Progenitor cell of endocrine pancreas (in vitro differentiated cells): ENCODE results near the gene CAMKK2. TPM values are rescaled to one million over a fixed set of nuclear protein-coding genes. Genes with fewer than 3 reads are reported as not detected.

Experiments used
- DNase-seq: peaks from one replicate; pipeline ENCODE4 v3.0.0; 2021; ENCODE audit warnings: low spot score; ENCODE audit not compliant: unreplicated experiment
- H3K27ac Mint-ChIP-seq: 2 replicates; pipeline ENCODE4 v1.8.0; 2021; ENCODE audit warnings: mild to moderate bottlenecking, moderate library complexity, mixed read lengths
- H3K27me3 Mint-ChIP-seq: 2 replicates; pipeline ENCODE4 v1.8.0; 2021; ENCODE audit warnings: mixed read lengths
- H3K36me3 Mint-ChIP-seq: 2 replicates; pipeline ENCODE4 v1.8.0; 2022; ENCODE audit warnings: mixed read lengths; ENCODE audit not compliant: insufficient read depth
- H3K4me1 Mint-ChIP-seq: 2 replicates; pipeline ENCODE4 v1.8.0; 2021; ENCODE audit warnings: low read depth, mixed read lengths
- H3K4me3 Mint-ChIP-seq: 2 replicates; pipeline ENCODE4 v1.8.0; 2021; ENCODE audit warnings: low read depth, mild to moderate bottlenecking, moderate library complexity, mixed read lengths
- H3K9me3 Mint-ChIP-seq: 2 replicates; pipeline ENCODE4 v1.8.0; 2021; ENCODE audit warnings: low read depth, mixed read lengths
- total RNA-seq: library from RNA; stranded (reverse); gene quantifications from 2 replicates; pipeline ENCODE4 v1.2.1, GENCODE V29; 2021
- TF ChIP-seq, protein P1 (sequence below): fragments of 200-600 bp; sonication (generic); IDR thresholded peaks from one replicate; pipeline ENCODE4 v1.5.0; 2021; ENCODE audit warnings: antibody characterized with exemption, mild to moderate bottlenecking; ENCODE audit not compliant: unreplicated experiment

CAMKK2 gene
- total RNA-seq, 1 donor from 2014 or later: 44.2 TPM

DNA sequence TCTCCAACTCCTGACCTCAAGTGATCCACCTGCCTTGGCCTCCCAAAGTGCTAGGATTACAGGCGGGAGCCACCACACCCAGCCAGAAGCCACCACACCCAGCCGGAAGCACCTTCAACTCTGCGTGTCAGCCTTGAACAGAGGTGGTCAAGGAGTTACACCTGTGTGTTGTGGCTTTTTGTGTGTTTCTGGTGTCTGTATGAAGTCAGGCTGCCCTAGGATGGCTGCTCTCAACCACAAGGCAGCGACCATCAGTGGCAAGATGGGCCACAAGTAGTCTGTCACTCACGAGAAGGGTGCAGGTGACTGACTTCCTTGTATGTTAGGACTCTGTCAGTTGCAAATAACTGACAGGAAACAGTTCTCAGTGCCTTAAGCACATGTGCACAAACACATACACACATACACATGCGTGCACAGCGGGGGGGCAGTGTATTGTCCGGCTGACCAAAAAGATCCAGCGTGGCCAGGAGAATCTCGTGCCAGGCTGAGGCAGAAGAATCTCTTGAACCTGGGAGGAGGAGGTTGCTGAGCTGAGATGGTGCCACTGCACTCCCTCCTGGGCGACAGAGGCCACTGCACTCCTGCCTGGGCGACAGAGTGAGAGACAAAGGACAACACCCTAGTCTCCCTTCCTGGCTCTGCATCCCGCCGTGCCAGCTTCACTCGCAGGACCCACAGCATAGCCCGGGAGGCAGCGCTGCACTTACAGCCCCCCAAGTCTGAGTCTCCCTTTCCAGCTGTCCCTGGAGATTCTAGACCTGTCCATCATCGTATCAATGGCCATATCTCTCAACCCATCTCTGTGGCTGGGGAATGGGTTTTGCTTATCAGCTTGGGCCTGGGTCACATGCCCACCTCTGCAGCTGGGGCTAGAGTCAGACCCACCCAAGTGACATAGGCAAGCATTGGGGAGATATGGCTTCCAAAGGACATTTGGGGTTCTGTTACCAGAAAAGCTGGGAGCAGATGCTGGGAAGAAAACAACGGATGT, 72.9 kb downstream of the CAMKK2 start:
- DNase-seq: no peak
- Mint-ChIP-seq H3K9me3 (no peaks in the 10 kb centered on the region), H3K27ac (no peak overlapping the region), H3K4me3 (no peak overlapping the region), H3K4me1 (peaks cover 12% of the 10 kb centered on the region), H3K36me3 (peaks cover 20% of the 10 kb centered on the region), H3K27me3 (no peaks in the 10 kb centered on the region)
- TF ChIP-seq, protein P1, sequence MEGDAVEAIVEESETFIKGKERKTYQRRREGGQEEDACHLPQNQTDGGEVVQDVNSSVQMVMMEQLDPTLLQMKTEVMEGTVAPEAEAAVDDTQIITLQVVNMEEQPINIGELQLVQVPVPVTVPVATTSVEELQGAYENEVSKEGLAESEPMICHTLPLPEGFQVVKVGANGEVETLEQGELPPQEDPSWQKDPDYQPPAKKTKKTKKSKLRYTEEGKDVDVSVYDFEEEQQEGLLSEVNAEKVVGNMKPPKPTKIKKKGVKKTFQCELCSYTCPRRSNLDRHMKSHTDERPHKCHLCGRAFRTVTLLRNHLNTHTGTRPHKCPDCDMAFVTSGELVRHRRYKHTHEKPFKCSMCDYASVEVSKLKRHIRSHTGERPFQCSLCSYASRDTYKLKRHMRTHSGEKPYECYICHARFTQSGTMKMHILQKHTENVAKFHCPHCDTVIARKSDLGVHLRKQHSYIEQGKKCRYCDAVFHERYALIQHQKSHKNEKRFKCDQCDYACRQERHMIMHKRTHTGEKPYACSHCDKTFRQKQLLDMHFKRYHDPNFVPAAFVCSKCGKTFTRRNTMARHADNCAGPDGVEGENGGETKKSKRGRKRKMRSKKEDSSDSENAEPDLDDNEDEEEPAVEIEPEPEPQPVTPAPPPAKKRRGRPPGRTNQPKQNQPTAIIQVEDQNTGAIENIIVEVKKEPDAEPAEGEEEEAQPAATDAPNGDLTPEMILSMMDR: no peak

DNA sequence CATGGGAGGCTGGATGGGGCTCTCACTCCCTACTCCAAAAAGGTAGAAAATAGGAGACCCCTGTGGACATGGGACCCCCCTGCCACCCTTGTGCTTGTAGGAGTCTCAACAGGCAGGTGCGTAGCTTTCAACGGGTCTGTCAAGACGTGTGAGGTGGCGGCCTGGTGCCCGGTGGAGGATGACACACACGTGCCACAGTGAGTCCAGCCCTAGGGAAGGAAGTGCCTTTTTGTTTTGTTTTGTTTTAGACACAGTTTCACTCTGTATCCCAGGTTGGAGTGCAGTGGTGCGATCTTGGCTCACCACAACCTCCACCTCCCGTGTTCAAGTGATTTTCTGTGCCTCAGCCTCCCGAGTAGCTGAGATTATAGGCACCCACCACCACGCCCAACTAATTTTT, 73.7 kb downstream of the CAMKK2 start:
- H3K9me3 Mint-ChIP-seq: no peaks in the 10 kb centered on the region
- peaks cover 21% of the 10 kb centered on the region for H3K36me3 Mint-ChIP-seq
- TF ChIP-seq, protein P1: no peak
- no peak for DNase-seq
- no peak overlapping the region for H3K27ac Mint-ChIP-seq
- no peak overlapping the region for H3K4me3 Mint-ChIP-seq
- H3K4me1 Mint-ChIP-seq: peaks cover 14% of the 10 kb centered on the region
- no peaks in the 10 kb centered on the region for H3K27me3 Mint-ChIP-seq

DNA sequence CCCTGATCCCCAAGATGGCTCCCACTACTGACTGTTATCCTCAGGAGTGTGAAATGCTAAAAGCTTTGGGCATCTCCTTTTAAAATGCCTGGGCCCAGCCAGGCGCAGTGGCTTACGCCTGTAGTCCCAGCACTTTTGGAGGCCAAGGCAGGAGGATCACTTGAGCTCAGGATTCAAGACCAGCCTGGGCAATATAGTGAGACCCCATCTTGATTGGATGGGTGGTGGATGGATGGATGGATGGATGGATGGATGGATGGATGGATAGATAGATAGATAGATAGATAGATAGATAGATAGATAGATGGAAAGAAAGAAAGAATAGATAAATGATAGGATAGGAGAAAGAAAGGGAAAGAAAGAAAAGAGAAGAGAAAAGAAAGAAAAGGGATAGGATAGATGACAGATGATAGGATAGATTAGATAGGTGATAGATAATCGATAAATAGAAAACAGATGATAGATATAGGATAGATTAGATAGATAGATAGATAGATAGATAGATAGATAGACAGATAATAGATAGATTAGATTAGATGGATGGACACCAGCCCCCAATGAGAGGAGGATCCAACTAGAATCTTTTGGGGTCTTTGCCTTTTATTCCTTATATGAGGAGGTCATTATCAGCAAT, 77.0 kb downstream of the CAMKK2 start:
- Mint-ChIP-seq H3K4me3 (no peak overlapping the region), H3K27ac (peak overlapping the region; percentile 46), H3K9me3 (no peaks in the 10 kb centered on the region), H3K36me3 (peaks cover 23% of the 10 kb centered on the region), H3K27me3 (no peaks in the 10 kb centered on the region), H3K4me1 (peaks cover 16% of the 10 kb centered on the region)
- no peak for DNase-seq
- TF ChIP-seq, protein P1: no peak

DNA sequence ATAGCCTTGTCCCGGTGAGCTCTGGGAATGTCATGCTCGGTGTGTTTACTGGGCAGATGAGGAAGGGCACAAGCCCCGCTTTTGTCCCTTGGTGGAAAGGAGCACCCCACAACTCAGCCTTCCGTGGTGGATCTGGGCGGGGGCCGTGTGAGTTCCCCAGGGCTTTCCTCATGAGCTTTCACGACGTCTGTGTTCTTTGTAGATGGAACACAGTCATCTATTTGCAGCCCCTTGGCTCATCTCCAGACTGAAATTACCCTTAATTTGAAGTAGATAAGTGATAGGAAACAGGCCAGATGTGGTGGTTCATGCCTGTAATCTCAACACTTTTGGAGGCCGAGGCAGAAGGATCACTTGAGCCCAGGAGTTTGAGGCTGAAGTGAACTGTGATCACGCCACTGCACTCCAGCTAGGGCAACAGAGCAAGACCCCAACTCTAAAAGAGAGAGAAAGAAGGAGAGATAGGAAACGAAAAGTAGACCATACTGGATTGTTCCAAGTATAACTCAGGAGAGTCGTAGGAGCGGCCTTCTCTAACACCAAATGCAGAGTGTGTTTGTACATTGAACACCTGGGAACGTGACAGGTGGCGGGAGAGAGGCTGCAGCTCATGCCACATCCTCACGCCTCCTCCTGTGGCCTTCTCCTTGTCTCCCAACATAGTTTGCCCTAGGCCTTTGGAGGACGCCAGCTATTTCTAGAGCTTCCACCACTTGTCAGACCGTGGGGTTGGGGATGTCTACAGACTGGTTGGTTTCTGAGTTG, 77.7 kb downstream of the CAMKK2 start:
- DNase-seq: no peak
- Mint-ChIP-seq H3K27ac (peak overlapping the region; percentile 73), H3K27me3 (no peaks in the 10 kb centered on the region), H3K4me1 (peaks cover 19% of the 10 kb centered on the region), H3K4me3 (no peak overlapping the region), H3K9me3 (no peaks in the 10 kb centered on the region), H3K36me3 (peaks cover 24% of the 10 kb centered on the region)
- TF ChIP-seq, protein P1: no peak

DNA sequence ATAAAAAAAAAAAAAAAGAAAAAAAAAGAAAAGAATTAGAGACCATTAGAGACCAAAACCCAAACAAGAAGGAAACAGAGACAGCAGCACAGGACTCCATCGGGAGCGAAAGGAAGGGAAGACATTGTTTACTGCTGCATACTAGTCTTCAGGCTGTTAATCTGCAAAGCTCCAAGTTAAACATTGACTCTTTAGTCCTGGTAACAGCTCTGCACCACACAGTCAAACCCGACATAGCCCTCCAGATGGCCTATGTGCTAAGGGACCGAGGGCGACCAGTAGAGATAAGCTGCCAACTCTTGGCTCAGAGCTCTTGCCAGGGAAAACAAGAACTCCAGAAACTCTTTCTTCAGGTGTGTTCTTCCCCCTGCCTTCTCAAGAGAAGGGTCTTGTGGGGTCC, 78.7 kb downstream of the CAMKK2 start:
- Mint-ChIP-seq H3K4me1 (peaks cover 19% of the 10 kb centered on the region), H3K27me3 (no peaks in the 10 kb centered on the region), H3K4me3 (no peak overlapping the region), H3K9me3 (no peaks in the 10 kb centered on the region), H3K27ac (peak overlapping the region; percentile 84), H3K36me3 (peaks cover 23% of the 10 kb centered on the region)
- DNase-seq: no peak
- TF ChIP-seq, protein P1: no peak
